Heart left ventricle (tissue), 16 donors: ENCODE results near the gene LRRTM4. TPM values are rescaled to one million over a fixed set of nuclear protein-coding genes. Genes with fewer than 3 reads are reported as not detected.

Source experiments
- ATAC-seq, 4 donors: fragments of 200-7000 bp; cut with Tn5 transposase; one replicate each; pipeline ENCODE4 v1.9.1; 2020 to 2022; ENCODE audit warnings: moderate library complexity in 4 of 4, mild to moderate bottlenecking in 3 of 4, moderate number of reproducible peaks in 1 of 4
- DNase-seq, 5 donors: peaks; one replicate each; pipeline ENCODE4 v3.0.0-alpha.2; 2020
- H3K27ac ChIP-seq, 12 donors: fragments of 200-600 bp; sonication (generic) in 4 of 12; one replicate each; pipeline versions ENCODE4 v1.5.0 to v1.8.0; 2016 to 2022; ENCODE audit warnings: mild to moderate bottlenecking in 2 of 12
- H3K27me3 ChIP-seq, 9 donors: fragments of 200-600 bp; sonication (generic) in 2 of 9; one replicate each; pipeline versions ENCODE4 v1.5.1 to v1.8.0; 2016 to 2022; ENCODE audit warnings: mild to moderate bottlenecking in 3 of 9
- H3K36me3 ChIP-seq, 9 donors: fragments of 200-600 bp; sonication (generic) in 2 of 9; one replicate each; pipeline versions ENCODE4 v1.5.0 to v1.8.0; 2018 to 2022; ENCODE audit warnings: mild to moderate bottlenecking in 2 of 9
- H3K4me1 ChIP-seq, 12 donors: fragments of 200-600 bp; sonication (generic) in 4 of 12; one replicate each; pipeline versions ENCODE4 v1.5.0 to v1.8.0; 2016 to 2022; ENCODE audit warnings: mild to moderate bottlenecking in 3 of 12
- H3K4me3 ChIP-seq, 12 donors: fragments of 200-600 bp; sonication (generic) in 4 of 12; one replicate each; pipeline versions ENCODE4 v1.5.0 to v1.8.0; 2017 to 2022; ENCODE audit warnings: mild to moderate bottlenecking in 9 of 12, moderate library complexity in 4 of 12
- H3K9me3 ChIP-seq, 12 donors: fragments of 200-600 bp; sonication (generic) in 4 of 12; one replicate each; pipeline versions ENCODE4 v1.5.0 to v1.8.0; 2016 to 2022; ENCODE audit warnings: mild to moderate bottlenecking in 1 of 12
- POLR2A ChIP-seq, 2 donors: fragments of 450-650 bp; IDR thresholded peaks; one replicate each; pipeline ENCODE4 v1.6.1; 2017; ENCODE audit warnings: antibody characterized with exemption in 2 of 2, mild to moderate bottlenecking in 2 of 2, moderate library complexity in 2 of 2
- WGBS, 4 donors: extraction: QIAGEN DNeasy Blood & Tissue Kit in 2 of 4; methylation state at CpG; one replicate each; pipeline versions ENCODE4 v1.1.5 to v1.1.7; 2013 to 2018; 5-methylcytosine and 5-hydroxymethylcytosine counted together
- intact Hi-C, 10 donors: fragments of 100-400 bp; cut with DNase I; formaldehyde crosslinking; loops; one replicate each; pipeline versions ENCODE4 v1.11.1 to v1.14.2; 2022
- polyA plus RNA-seq, 2 donors: library from polyadenylated mRNA; stranded (reverse); fragments of 200-250 nt; gene quantifications; one replicate each; pipeline ENCODE4 v1.2.3, GENCODE V29; 2013
- total RNA-seq, 9 donors: library from RNA; depleted of rRNA in 2 of 9; stranded (reverse); fragments of >200 nt in 2 of 9; fragmentation: NEBNext Ultra II Directional in 3 of 9; extraction: Animal tissue kit (Norgen Biotek cat#: 25700) in 3 of 9; gene quantifications; one replicate each; pipeline versions ENCODE4 v1.1.0 to v1.2.4, GENCODE V29; 2016 to 2023
- TF ChIP-seq, protein P1 (sequence below), 12 donors: fragments of 200-600 bp; sonication (generic) in 4 of 12; IDR thresholded peaks; one replicate each; pipeline versions ENCODE4 v1.5.0 to v1.8.0; 2018 to 2022; ENCODE audit warnings: antibody characterized with exemption in 12 of 12, mild to moderate bottlenecking in 5 of 12
- donor health status: ischemic (EF 13 %, LVEDD 7.1; RV severe dilation, severe dysfunction).
- donor health status: healthy with polysubstance abuse.
- donor health status: DM: no; HTN: yes; CAD: no.
- donor health status: DM: no; HTN: no; CAD: no.
- donor health status: ischemic (EF 25% LVEDD 6.9; RV normal size, moderate dysfunction).
- donor health status: ischemic (EF 25% LVEDD 5.7; RV mildly dilated, moderate dysfunction).
- donor health status: healthy.
- donor health status: DM: yes; HTN: yes; CAD: no.
- donor health status: ischemic (EF 35%, LVEDD 5.7; RV mildly dilated, moderate dysfunction).
- donor health status: nonischemic (EF 11% LVEDD 7.7; RV severe dilation, severe dysfunction).
- donor health status: DM: yes; HTN: yes; CAD: no.
- donor health status: PGD.
- donor health status: ischemic (EF 29% LVEDD 5.4; RV normal size, mild dysfunction).
- donor health status: nonischemic (EF 23%, LVEDD 6.1; RV moderate dilation, normal function).

LRRTM4 gene
- total and polyA plus RNA-seq, 11 donors = 0.15 to 1.3 (median 0.50) TPM; not detected in 1

DNA sequence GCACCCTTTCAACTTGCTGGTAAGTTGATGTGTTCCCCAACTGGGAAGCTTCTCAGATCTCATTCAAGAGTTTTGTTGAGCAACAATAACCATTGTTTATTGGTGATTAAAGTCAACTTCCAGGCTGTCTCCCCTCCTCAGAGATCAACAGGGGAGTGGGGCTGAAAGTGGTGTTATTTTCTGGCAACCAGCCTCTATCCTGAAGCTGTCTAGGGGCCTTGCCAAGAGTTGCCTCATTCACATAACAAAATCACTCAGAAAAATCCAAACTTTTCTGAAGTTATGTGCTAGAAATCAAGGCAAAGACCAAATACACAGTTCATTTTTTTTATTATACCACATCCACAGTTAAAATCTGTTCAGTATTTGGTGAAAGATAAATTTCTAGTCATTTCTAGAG, 788.4 kb downstream of the LRRTM4 start:
- DNase-seq (no peak), ATAC-seq (no peak)
- Histone ChIP-seq H3K36me3 (no peaks in the 10 kb centered on the region), H3K4me1 (no peaks in the 10 kb centered on the region), H3K27me3 (no peaks in the 10 kb centered on the region), H3K4me3 (no peak overlapping the region), H3K9me3 (no peaks in the 10 kb centered on the region), H3K27ac (no peak overlapping the region)
- no peak for TF ChIP-seq POLR2A (IDR thresholded peaks at IDR 0.05)
- TF ChIP-seq, protein P1, sequence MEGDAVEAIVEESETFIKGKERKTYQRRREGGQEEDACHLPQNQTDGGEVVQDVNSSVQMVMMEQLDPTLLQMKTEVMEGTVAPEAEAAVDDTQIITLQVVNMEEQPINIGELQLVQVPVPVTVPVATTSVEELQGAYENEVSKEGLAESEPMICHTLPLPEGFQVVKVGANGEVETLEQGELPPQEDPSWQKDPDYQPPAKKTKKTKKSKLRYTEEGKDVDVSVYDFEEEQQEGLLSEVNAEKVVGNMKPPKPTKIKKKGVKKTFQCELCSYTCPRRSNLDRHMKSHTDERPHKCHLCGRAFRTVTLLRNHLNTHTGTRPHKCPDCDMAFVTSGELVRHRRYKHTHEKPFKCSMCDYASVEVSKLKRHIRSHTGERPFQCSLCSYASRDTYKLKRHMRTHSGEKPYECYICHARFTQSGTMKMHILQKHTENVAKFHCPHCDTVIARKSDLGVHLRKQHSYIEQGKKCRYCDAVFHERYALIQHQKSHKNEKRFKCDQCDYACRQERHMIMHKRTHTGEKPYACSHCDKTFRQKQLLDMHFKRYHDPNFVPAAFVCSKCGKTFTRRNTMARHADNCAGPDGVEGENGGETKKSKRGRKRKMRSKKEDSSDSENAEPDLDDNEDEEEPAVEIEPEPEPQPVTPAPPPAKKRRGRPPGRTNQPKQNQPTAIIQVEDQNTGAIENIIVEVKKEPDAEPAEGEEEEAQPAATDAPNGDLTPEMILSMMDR (IDR thresholded peaks at IDR 0.05) = no peak
- intact Hi-C loops = no loop called here

DNA sequence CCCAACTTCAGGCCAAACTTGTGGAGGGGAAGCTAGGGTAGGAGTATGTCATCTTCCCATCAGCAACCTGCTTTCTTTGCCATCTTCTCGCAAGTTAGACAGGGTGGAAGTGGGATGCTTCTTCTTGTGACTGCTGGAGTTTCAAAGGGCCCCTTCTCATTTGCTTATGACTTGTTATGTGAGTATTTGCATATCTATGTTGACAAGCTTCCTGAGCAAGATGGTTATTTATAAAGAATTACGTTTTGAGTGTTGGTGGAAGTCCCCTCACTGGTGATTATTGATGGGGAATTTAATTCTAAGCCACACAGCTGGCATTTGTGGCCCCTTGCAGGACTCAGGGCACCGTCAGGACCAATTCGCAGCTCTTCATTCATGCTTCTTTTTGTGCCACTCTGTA, 791.0 kb downstream of the LRRTM4 start:
- DNase-seq (no peak), ATAC-seq (no peak)
- H3K36me3 ChIP-seq = no peaks in the 10 kb centered on the region
- no peak overlapping the region for H3K27ac ChIP-seq
- H3K9me3 ChIP-seq = no peaks in the 10 kb centered on the region
- intact Hi-C loops = no loop called here
- 69 to 77% (median 72%) methylated on average over 4 of the region's 4 CpGs for WGBS, 4 donors
- H3K27me3 ChIP-seq = no peaks in the 10 kb centered on the region
- H3K4me3 ChIP-seq = no peak overlapping the region
- TF ChIP-seq POLR2A (IDR thresholded peaks at IDR 0.05) = no peak
- TF ChIP-seq, protein P1 (IDR thresholded peaks at IDR 0.05) = no peak
- no peaks in the 10 kb centered on the region for H3K4me1 ChIP-seq

DNA sequence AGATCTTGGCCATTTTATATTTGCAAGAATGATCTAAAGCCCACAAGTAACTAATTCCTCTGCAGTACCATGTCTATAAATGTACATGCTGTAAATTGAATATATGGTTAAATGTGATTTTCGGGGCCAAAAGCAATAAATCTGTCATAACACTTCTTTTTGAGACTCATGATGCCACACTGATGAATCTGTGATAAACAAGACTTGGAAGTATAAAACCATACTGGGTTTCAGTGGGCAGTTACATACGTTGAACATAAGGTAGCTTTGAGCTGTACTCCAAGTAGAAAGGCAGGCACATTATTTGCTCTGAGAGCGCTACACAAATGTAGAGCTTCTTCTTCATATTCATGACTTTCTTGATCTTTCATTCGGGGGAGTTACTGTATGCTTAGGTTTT, 792.2 kb downstream of the LRRTM4 start:
- 66 to 83% (median 80%) methylated on average over 4 of the region's 4 CpGs for WGBS, 4 donors
- intact Hi-C loops = no loop called here
- Histone ChIP-seq H3K27me3 (no peaks in the 10 kb centered on the region), H3K9me3 (no peaks in the 10 kb centered on the region), H3K4me1 (no peaks in the 10 kb centered on the region), H3K36me3 (no peaks in the 10 kb centered on the region), H3K27ac (no peak overlapping the region), H3K4me3 (no peak overlapping the region)
- DNase-seq (no peak), ATAC-seq (no peak)
- TF ChIP-seq, protein P1 (IDR thresholded peaks at IDR 0.05) = no peak
- no peak for TF ChIP-seq POLR2A (IDR thresholded peaks at IDR 0.05)

DNA sequence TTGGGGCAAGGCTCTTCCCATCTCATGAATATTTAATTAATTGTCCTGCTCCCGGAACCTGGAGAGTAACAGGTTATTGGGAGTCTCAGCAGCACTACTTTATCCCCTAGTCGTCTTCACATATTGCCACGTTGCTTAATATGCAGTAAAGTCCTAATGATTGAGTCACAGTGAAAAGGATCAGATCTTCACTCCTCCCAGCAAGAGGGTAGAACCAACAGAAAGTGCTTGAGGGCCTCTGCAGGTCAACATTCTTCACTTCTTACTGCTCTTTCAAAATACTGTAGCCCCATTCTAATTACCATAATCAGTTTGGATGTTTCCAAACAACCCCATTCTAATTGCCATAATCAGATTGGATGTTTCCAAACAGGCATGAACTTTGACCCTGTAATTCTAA, 801.0 kb downstream of the LRRTM4 start:
- H3K4me3 ChIP-seq = no peak overlapping the region
- DNase-seq (no peak), ATAC-seq (no peak)
- H3K4me1 ChIP-seq = no peaks in the 10 kb centered on the region
- TF ChIP-seq, protein P1 (IDR thresholded peaks at IDR 0.05) = no peak
- no peak for TF ChIP-seq POLR2A (IDR thresholded peaks at IDR 0.05)
- no peaks in the 10 kb centered on the region for H3K9me3 ChIP-seq
- no peaks in the 10 kb centered on the region for H3K36me3 ChIP-seq
- H3K27me3 ChIP-seq = no peaks in the 10 kb centered on the region
- intact Hi-C loops = no loop called here
- H3K27ac ChIP-seq = no peak overlapping the region
- WGBS, 4 donors = 60 to 77% (median 76%) methylated on average over 3 of the region's 3 CpGs
